ENCODE measurements around the gene TMEM250. TPM values are rescaled to one million over a fixed set of nuclear protein-coding genes. Genes with fewer than 3 reads are reported as not detected.

The TMEM250 gene
- total and polyA plus RNA-seq, 2 of the 4 experiments (the other 2 are of a cell fraction) = 14.0 to 17.5 TPM

DNA sequence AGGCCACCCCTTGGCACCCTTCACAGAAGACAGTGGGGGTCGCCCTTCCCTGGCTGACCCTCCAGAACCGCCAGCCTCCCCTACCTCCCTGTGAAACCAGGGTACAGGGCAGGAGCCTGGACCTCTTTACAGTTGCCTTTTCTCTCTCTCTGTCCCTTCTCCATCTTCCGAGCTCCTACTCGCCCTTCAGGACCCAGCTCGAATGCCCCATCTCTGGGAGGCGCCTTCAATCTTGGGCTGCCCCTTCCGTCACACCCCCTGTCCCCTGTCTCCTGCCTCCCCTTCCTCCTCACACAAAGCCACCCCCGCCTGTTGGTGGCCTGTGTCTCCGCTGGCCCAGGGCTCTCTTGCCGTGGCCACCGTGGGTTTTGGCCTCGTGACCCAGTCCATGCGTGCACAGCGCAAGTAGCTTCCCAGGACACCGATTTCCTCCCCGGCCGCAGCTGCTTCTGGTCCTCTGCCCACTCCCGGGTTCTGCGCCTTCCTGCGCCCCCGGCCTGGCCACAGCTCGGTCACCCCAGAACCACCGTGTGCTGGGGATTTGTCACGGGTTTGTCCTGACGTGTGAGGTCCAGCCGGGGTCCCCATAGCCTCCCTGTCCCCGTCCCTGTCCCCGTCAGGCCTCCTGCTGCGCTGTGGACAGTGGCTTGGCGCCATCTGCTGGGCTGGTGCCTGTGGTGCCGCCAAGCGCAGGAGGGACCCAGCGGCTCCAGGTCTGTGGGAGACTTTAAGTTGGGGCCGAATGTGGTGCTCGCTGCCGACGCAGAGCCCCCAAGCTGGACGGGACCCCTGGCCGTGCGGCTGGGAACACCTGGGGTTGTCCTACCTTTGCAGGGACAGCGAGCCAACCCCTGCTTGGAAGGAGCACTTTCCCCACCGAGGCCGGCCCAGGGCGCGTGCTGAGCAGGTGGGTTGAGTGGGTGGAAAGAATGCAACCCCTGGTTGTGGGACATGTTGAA is 4.0 kb upstream of the TMEM250 start:
- CTCF ChIA-PET = interaction anchor here (0.6 to 2.5 kb wide), 6 partner anchors 29 to 160 kb away, joined by 3 to 15 read pairs (median 4); no protein-coding TSS in a partner anchor
- peak; percentile 34 for DNase-seq
- Histone ChIP-seq H2BK15ac (ENCODE audit: low read depth, low read length) (no peak overlapping the region), H3K79me1 (ENCODE audit: low read depth in 1 of 2, low read length in 2 of 2) (peaks cover 0 to 17% of the 10 kb centered on the region in 2 experiments; a peak in 2 of 4 replicates), H3K4ac (ENCODE audit: low read depth, low read length) (no peak overlapping the region), H2BK5ac (ENCODE audit: low read depth, low read length, poor library complexity, severe bottlenecking) (no peak overlapping the region), H4K8ac (ENCODE audit: low read depth in 2 of 2, low read length in 2 of 2) (no peak overlapping the region), H3K18ac (ENCODE audit: low read depth, low read length) (no peak overlapping the region), H2AK9ac (replicated peaks; ENCODE audit: low read depth, low read length, poor library complexity) (peak overlapping the region; percentile 85), H3K4me1 (ENCODE audit: control insufficient read depth, insufficient read depth, low read length) (peaks cover 5% of the 10 kb centered on the region), H2AFZ (replicated peaks; ENCODE audit: low read length, poor library complexity) (peak overlapping the region; percentile 87), H3K14ac (replicated peaks; ENCODE audit: low read depth, low read length) (no peak overlapping the region), H3K9me1 (ENCODE audit: insufficient read depth, low read length) (peaks cover 2% of the 10 kb centered on the region; the same call in 1 of the 2 replicates), H3K9ac (ENCODE audit: low read depth, low read length) (no peak overlapping the region), H4K5ac (ENCODE audit: low read depth, low read length) (no peak overlapping the region), H3K4me3 (ENCODE audit: insufficient read depth, low read depth, low read length) (no peak overlapping the region), H3K4me2 (ENCODE audit: low read depth, low read length) (no peak overlapping the region; the same call in 1 of the 2 replicates), H3K27me3 (ENCODE audit: control insufficient read depth, insufficient read depth, low read length) (peaks cover 32% of the 10 kb centered on the region), H2BK120ac (ENCODE audit: low read depth, low read length) (no peak overlapping the region), H3K56ac (ENCODE audit: extremely low read depth, insufficient read depth, low read length) (no peak overlapping the region), H4K20me1 (ENCODE audit: insufficient read depth, low read length) (peaks cover 7% of the 10 kb centered on the region; the same call in 1 of the 2 replicates), H3K36me3 (ENCODE audit: control insufficient read depth, insufficient read depth, low read length) (no peaks in the 10 kb centered on the region), H3K9me3 (ENCODE audit: control insufficient read depth, insufficient read depth, low read length) (no peaks in the 10 kb centered on the region; the same call in 1 of the 2 replicates), H3K23ac (ENCODE audit: low read depth, low read length) (no peak overlapping the region), H2AK5ac (ENCODE audit: low read depth, low read length) (peak overlapping the region; percentile 63; the same call in 1 of the 2 replicates), H3K27ac (ENCODE audit: insufficient read depth, low read length) (no peak overlapping the region), H4K91ac (ENCODE audit: insufficient read depth, low read depth, low read length) (no peak overlapping the region), H2BK20ac (ENCODE audit: low read depth, low read length) (no peak overlapping the region)
- POLR2A ChIA-PET (ENCODE audit: unreplicated experiment) = no interaction called here
- in situ Hi-C loops (cut with MboI; ENCODE audit: low sequenced_read_pairs) (loop anchor here (5.0 to 10.0 kb wide), 2 partner anchors 160 to 418 kb away; partner anchors contain the start of genes KCNT1 and UBAC1), dilution Hi-C loops (cut with HindIII; ENCODE audit: low sequenced_read_pairs, unreplicated experiment) (no loop called here), intact Hi-C loops (cut with micrococcal nuclease) (loop anchor here (1.0 to 5.0 kb wide), 5 partner anchors 33 to 520 kb away; no protein-coding TSS in a partner anchor)
- 21% methylated on average over 31 of the region's 45 CpGs; no CpG with 5 or more reads in 1 of the 2 experiments for WGBS, 2 experiments (ENCODE audit: extremely low coverage in 2 of 2, insufficient read length in 1 of 2)
- no TSS peak for BruUV-seq (replicated peaks)
- peak; percentile 25 for ATAC-seq (ENCODE audit: low read depth)
- no peak for TF ChIP-seq CHD1 (IDR thresholded peaks at IDR 0.05; ENCODE audit: low read depth, low read length)
- TF ChIP-seq MAFK (IDR thresholded peaks at IDR 0.05; ENCODE audit: low read depth, low read length) = no peak
- no peak for TF ChIP-seq RCOR1 (IDR thresholded peaks at IDR 0.05; ENCODE audit: insufficient replicate concordance, low read length)
- peak; percentile 42; the same call in 1 of the 2 replicates for TF ChIP-seq MAZ (IDR thresholded peaks at IDR 0.05; ENCODE audit: borderline replicate concordance, low read depth, low read length)
- TF ChIP-seq, protein P1, sequence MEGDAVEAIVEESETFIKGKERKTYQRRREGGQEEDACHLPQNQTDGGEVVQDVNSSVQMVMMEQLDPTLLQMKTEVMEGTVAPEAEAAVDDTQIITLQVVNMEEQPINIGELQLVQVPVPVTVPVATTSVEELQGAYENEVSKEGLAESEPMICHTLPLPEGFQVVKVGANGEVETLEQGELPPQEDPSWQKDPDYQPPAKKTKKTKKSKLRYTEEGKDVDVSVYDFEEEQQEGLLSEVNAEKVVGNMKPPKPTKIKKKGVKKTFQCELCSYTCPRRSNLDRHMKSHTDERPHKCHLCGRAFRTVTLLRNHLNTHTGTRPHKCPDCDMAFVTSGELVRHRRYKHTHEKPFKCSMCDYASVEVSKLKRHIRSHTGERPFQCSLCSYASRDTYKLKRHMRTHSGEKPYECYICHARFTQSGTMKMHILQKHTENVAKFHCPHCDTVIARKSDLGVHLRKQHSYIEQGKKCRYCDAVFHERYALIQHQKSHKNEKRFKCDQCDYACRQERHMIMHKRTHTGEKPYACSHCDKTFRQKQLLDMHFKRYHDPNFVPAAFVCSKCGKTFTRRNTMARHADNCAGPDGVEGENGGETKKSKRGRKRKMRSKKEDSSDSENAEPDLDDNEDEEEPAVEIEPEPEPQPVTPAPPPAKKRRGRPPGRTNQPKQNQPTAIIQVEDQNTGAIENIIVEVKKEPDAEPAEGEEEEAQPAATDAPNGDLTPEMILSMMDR (conservative IDR thresholded peaks at IDR 0.05; ENCODE audit: low read depth, low read length) = peak; percentile 95
- TF ChIP-seq, protein P2, sequence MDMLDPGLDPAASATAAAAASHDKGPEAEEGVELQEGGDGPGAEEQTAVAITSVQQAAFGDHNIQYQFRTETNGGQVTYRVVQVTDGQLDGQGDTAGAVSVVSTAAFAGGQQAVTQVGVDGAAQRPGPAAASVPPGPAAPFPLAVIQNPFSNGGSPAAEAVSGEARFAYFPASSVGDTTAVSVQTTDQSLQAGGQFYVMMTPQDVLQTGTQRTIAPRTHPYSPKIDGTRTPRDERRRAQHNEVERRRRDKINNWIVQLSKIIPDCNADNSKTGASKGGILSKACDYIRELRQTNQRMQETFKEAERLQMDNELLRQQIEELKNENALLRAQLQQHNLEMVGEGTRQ (IDR thresholded peaks at IDR 0.05; ENCODE audit: low read depth, low read length) = no peak
- no peak for TF ChIP-seq BHLHE40 (IDR thresholded peaks at IDR 0.05; ENCODE audit: low read depth, low read length)
- no peak for TF ChIP-seq CEBPB (IDR thresholded peaks at IDR 0.05; ENCODE audit: low read depth, low read length)
- TF ChIP-seq RAD21 (IDR thresholded peaks at IDR 0.05; ENCODE audit: low read length) = peak; percentile 98
- TF ChIP-seq, protein P3, sequence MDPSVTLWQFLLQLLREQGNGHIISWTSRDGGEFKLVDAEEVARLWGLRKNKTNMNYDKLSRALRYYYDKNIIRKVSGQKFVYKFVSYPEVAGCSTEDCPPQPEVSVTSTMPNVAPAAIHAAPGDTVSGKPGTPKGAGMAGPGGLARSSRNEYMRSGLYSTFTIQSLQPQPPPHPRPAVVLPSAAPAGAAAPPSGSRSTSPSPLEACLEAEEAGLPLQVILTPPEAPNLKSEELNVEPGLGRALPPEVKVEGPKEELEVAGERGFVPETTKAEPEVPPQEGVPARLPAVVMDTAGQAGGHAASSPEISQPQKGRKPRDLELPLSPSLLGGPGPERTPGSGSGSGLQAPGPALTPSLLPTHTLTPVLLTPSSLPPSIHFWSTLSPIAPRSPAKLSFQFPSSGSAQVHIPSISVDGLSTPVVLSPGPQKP (IDR thresholded peaks at IDR 0.05; ENCODE audit: borderline replicate concordance, low read depth, low read length) = no peak
- TF ChIP-seq NFE2L2 (IDR thresholded peaks at IDR 0.05; ENCODE audit: low read depth, low read length) = no peak
- no peak for TF ChIP-seq MXI1 (IDR thresholded peaks at IDR 0.05; ENCODE audit: borderline replicate concordance, low read depth, low read length)

Measured in IMR-90 (cell line).